Mesendoderm (in vitro differentiated cells): ENCODE measurements around the gene PLA2G2F.

Experiments used
- DNase-seq: peaks from one replicate; pipeline ENCODE4 v3.0.0; 2013
- H2AK5ac ChIP-seq: 2 replicates; pipeline ENCODE4 v1.6.1; 2013; ENCODE audit warnings: low read length, inconsistent platforms
- H2BK120ac ChIP-seq: 2 replicates; pipeline ENCODE4 v1.6.1; 2013; ENCODE audit warnings: low read depth, mild to moderate bottlenecking, low read length, moderate library complexity, mixed read lengths
- H2BK15ac ChIP-seq: replicated peaks from 2 replicates; pipeline ENCODE4 v1.6.1; 2013; ENCODE audit warnings: low read depth, mild to moderate bottlenecking, moderate library complexity
- H2BK5ac ChIP-seq: 2 replicates; pipeline ENCODE4 v1.6.1; 2013; ENCODE audit warnings: low read length, inconsistent platforms
- H3K18ac ChIP-seq: 2 replicates; pipeline ENCODE4 v1.6.1; 2013; ENCODE audit warnings: mild to moderate bottlenecking, low read length, mixed read lengths
- H3K23ac ChIP-seq: one replicate; pipeline ENCODE4 v1.6.1; 2013; ENCODE audit warnings: low read length
- H3K27ac ChIP-seq: 2 replicates; pipeline ENCODE4 v1.5.1; 2013; ENCODE audit warnings: low read depth, mild to moderate bottlenecking, inconsistent platforms, low read length, moderate library complexity
- H3K27me3 ChIP-seq: 2 replicates; pipeline ENCODE4 v1.6.1; 2013; ENCODE audit warnings: low read length, control low read depth, mild to moderate bottlenecking, inconsistent platforms; ENCODE audit not compliant: insufficient read depth, poor library complexity
- H3K36me3 ChIP-seq: 2 replicates; pipeline ENCODE4 v1.6.1; 2013; ENCODE audit warnings: low read length, inconsistent platforms; ENCODE audit not compliant: control insufficient read depth, insufficient read depth
- H3K4ac ChIP-seq: one replicate; pipeline ENCODE4 v1.6.1; 2013; ENCODE audit warnings: low read depth, mild to moderate bottlenecking, low read length, moderate library complexity
- H3K4me1 ChIP-seq: 2 replicates; pipeline ENCODE4 v1.6.1; 2013; ENCODE audit warnings: low read depth, low read length, inconsistent platforms; ENCODE audit not compliant: control insufficient read depth
- H3K4me2 ChIP-seq: 2 replicates; pipeline ENCODE4 v1.6.1; 2013; ENCODE audit warnings: low read length
- H3K4me3 ChIP-seq: 2 replicates; pipeline ENCODE4 v1.5.1; 2013; ENCODE audit warnings: mild to moderate bottlenecking, low read length
- H3K56ac ChIP-seq: one replicate; pipeline ENCODE4 v1.6.1; 2013; ENCODE audit warnings: low read length
- H3K79me1 ChIP-seq: 2 replicates; pipeline ENCODE4 v1.6.1; 2013; ENCODE audit warnings: low read length, inconsistent platforms
- H3K79me2 ChIP-seq: 2 replicates; pipeline ENCODE4 v1.6.1; 2013; ENCODE audit warnings: mild to moderate bottlenecking, low read length; ENCODE audit not compliant: control insufficient read depth, insufficient read depth
- H3K9ac ChIP-seq: 2 replicates; pipeline ENCODE4 v1.6.1; 2013; ENCODE audit warnings: low read length, inconsistent platforms
- H4K5ac ChIP-seq: one replicate; pipeline ENCODE4 v1.6.1; 2013; ENCODE audit warnings: low read length
- H4K8ac ChIP-seq: one replicate; pipeline ENCODE4 v1.6.1; 2013; ENCODE audit warnings: low read depth, mild to moderate bottlenecking, control low read depth, low read length, moderate library complexity
- WGBS: extraction: QIAGEN DNeasy Blood & Tissue Kit; methylation state at CpG from one replicate; pipeline ENCODE4 v1.1.7; 2013; ENCODE audit warnings: low lambda C conversion rate, missing lambda C conversion rate; ENCODE audit not compliant: insufficient coverage; ENCODE audit errors: extremely low coverage; 5-methylcytosine and 5-hydroxymethylcytosine counted together

The PLA2G2F gene

DNA sequence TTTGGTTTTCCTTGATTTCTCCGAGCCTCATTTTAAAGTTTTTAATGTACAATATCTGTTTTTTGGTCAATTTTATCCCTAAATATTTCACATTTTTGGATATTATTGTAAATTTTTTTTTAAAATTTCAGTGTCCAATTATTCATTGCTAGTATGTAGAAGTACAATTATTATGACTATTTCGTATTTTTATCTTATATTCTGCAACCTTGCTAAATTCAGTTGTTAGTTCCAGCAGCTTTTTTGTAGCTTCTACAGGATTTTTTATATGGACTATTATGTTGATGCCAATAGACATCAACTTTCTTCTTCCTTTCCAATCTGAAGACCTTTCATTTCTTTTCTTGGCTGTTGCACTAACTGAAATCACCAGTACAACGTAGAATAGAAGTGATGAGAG lies 4.1 kb upstream of the PLA2G2F start:
- Histone ChIP-seq H3K79me2 (no peaks in the 10 kb centered on the region), H3K4me1 (no peaks in the 10 kb centered on the region), H2BK120ac (no peak overlapping the region), H4K8ac (no peak overlapping the region), H2BK5ac (no peak overlapping the region), H3K4me3 (no peak overlapping the region), H3K4ac (no peak overlapping the region), H3K18ac (no peak overlapping the region), H3K4me2 (no peak overlapping the region), H3K79me1 (no peaks in the 10 kb centered on the region), H3K27ac (no peak overlapping the region), H2BK15ac (no peak overlapping the region), H3K36me3 (no peaks in the 10 kb centered on the region), H3K9ac (no peak overlapping the region), H4K5ac (no peak overlapping the region), H3K23ac (no peak overlapping the region), H2AK5ac (no peak overlapping the region), H3K56ac (no peak overlapping the region), H3K27me3 (no peaks in the 10 kb centered on the region)
- no peak for DNase-seq
- WGBS = no CpG with 5 or more reads among the region's 3 CpGs

DNA sequence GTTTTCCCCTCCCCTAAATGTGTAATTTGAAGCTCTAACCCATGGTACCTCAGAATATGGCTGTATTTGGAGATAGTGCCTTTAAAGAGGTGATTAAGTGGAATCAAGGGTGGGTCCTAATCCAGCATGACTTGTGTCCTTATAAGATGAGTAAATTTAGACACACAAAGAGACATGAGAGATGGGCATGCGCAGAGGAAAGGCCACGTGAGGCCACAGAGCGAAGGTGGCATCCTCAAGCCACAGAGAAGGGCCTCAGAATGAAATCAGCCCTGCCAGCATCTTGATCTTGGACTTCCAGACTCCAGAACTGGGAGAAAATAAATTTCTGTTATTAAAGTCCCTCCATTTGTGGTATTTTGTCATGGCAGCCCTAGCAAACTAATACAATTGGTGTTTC lies 2.9 kb upstream of the PLA2G2F start:
- H3K56ac ChIP-seq = no peak overlapping the region
- no peaks in the 10 kb centered on the region for H3K27me3 ChIP-seq
- no peak overlapping the region for H4K5ac ChIP-seq
- H3K27ac ChIP-seq = no peak overlapping the region
- H3K23ac ChIP-seq = no peak overlapping the region
- H3K4me3 ChIP-seq = no peak overlapping the region
- H3K9ac ChIP-seq = no peak overlapping the region
- H2BK120ac ChIP-seq = no peak overlapping the region
- no peak overlapping the region for H3K4me2 ChIP-seq
- WGBS = no CpG with 5 or more reads among the region's 3 CpGs
- H3K18ac ChIP-seq = no peak overlapping the region
- H3K36me3 ChIP-seq = no peaks in the 10 kb centered on the region
- no peaks in the 10 kb centered on the region for H3K79me2 ChIP-seq
- no peak overlapping the region for H2AK5ac ChIP-seq
- no peaks in the 10 kb centered on the region for H3K4me1 ChIP-seq
- no peak overlapping the region for H3K4ac ChIP-seq
- H3K79me1 ChIP-seq = no peaks in the 10 kb centered on the region
- H4K8ac ChIP-seq = no peak overlapping the region
- H2BK5ac ChIP-seq = no peak overlapping the region
- no peak for DNase-seq
- H2BK15ac ChIP-seq = no peak overlapping the region

DNA sequence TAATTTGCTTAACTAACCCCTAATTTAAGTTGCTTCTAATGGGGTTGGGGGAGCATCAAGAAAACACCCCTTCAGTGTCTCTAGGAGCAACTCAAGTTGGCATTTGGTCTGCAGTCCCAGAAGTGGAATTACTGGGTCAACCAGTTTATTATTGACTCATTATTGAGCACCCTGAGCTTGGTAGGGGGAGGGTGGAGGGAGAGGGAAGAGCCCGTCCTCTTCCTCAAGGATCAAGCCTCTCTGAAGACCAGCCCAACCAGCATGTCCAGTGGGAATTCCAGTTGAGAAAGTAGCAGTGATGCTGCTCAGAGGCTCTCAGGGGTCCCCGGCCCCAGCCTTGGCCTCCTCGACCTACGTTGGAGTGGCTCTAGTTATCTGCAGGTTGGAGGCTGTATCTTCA lies 2.1 kb upstream of the PLA2G2F start:
- no peak overlapping the region for H3K4me2 ChIP-seq
- no peaks in the 10 kb centered on the region for H3K79me1 ChIP-seq
- H3K4me3 ChIP-seq = no peak overlapping the region
- no peak overlapping the region for H2BK5ac ChIP-seq
- H3K79me2 ChIP-seq = no peaks in the 10 kb centered on the region
- no peak overlapping the region for H3K27ac ChIP-seq
- no peak overlapping the region for H3K9ac ChIP-seq
- no peaks in the 10 kb centered on the region for H3K4me1 ChIP-seq
- no peak overlapping the region for H3K4ac ChIP-seq
- H3K56ac ChIP-seq = no peak overlapping the region
- H2BK15ac ChIP-seq = no peak overlapping the region
- no peak overlapping the region for H4K8ac ChIP-seq
- H4K5ac ChIP-seq = no peak overlapping the region
- no peak overlapping the region for H2BK120ac ChIP-seq
- WGBS = no CpG with 5 or more reads among the region's 4 CpGs
- H3K23ac ChIP-seq = no peak overlapping the region
- no peak overlapping the region for H3K18ac ChIP-seq
- DNase-seq = no peak
- H3K36me3 ChIP-seq = no peaks in the 10 kb centered on the region
- no peak overlapping the region for H2AK5ac ChIP-seq
- H3K27me3 ChIP-seq = no peaks in the 10 kb centered on the region

DNA sequence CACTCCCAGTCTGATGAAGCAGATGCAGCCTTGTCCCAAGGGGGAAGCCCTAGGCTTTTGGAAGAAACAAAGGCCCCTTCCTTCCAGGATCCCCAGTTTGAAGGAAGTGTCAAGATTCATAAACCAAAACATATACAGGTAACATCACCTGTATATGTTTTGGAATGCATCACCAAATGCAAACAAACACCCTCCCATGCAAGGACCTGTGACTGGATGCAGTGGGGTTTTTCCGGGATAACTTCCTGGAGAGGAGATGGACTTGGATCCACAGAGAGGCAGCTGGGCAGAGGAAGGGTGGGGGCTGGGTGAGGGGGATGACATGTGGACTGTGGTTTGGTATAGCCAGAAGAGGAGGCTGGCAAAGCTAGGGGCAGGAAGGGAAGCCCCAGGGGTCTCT lies 1.5 kb upstream of the PLA2G2F start:
- DNase-seq = no peak
- H3K4me1 ChIP-seq = no peaks in the 10 kb centered on the region
- WGBS = no CpG with 5 or more reads among the region's 1 CpG
- H2BK15ac ChIP-seq = no peak overlapping the region
- no peak overlapping the region for H3K4ac ChIP-seq
- no peaks in the 10 kb centered on the region for H3K27me3 ChIP-seq
- H3K4me3 ChIP-seq = no peak overlapping the region
- H3K18ac ChIP-seq = no peak overlapping the region
- no peak overlapping the region for H2BK5ac ChIP-seq
- H3K9ac ChIP-seq = no peak overlapping the region
- H2BK120ac ChIP-seq = no peak overlapping the region
- no peak overlapping the region for H3K23ac ChIP-seq
- no peak overlapping the region for H2AK5ac ChIP-seq
- H3K79me2 ChIP-seq = no peaks in the 10 kb centered on the region
- H3K4me2 ChIP-seq = no peak overlapping the region
- no peaks in the 10 kb centered on the region for H3K36me3 ChIP-seq
- H4K5ac ChIP-seq = no peak overlapping the region
- H3K79me1 ChIP-seq = no peaks in the 10 kb centered on the region
- H3K27ac ChIP-seq = no peak overlapping the region
- no peak overlapping the region for H4K8ac ChIP-seq
- no peak overlapping the region for H3K56ac ChIP-seq

DNA sequence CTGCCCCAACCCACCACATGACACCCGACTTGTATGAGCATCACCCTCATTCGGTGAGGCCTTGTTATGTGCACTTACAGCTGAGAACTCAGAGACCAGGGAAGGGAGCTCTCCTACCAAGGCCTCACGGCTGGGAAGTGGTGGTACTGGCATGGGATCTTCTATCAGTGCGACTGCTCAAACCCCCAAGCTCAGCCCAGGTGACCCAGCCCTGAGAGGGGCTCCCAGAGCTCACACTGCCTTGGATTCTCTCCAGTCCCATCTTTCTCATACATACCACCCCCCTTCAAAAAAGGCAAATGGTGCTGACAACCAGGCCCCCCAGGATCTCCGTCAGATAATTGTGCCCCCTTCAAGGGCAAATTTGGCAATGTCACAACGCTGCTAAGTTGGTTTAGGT lies 777 bp upstream of the PLA2G2F start:
- no peak overlapping the region for H3K9ac ChIP-seq
- no peaks in the 10 kb centered on the region for H3K79me2 ChIP-seq
- no peak overlapping the region for H3K23ac ChIP-seq
- H4K8ac ChIP-seq = no peak overlapping the region
- no peaks in the 10 kb centered on the region for H3K27me3 ChIP-seq
- H4K5ac ChIP-seq = no peak overlapping the region
- no peaks in the 10 kb centered on the region for H3K36me3 ChIP-seq
- no peak overlapping the region for H3K4me3 ChIP-seq
- no peaks in the 10 kb centered on the region for H3K4me1 ChIP-seq
- H2AK5ac ChIP-seq = no peak overlapping the region
- no peak for DNase-seq
- no peak overlapping the region for H2BK120ac ChIP-seq
- H3K4me2 ChIP-seq = no peak overlapping the region
- no peak overlapping the region for H3K27ac ChIP-seq
- no peak overlapping the region for H2BK15ac ChIP-seq
- no peaks in the 10 kb centered on the region for H3K79me1 ChIP-seq
- no peak overlapping the region for H3K4ac ChIP-seq
- H2BK5ac ChIP-seq = no peak overlapping the region
- no peak overlapping the region for H3K18ac ChIP-seq
- WGBS = no CpG with 5 or more reads among the region's 6 CpGs
- no peak overlapping the region for H3K56ac ChIP-seq

DNA sequence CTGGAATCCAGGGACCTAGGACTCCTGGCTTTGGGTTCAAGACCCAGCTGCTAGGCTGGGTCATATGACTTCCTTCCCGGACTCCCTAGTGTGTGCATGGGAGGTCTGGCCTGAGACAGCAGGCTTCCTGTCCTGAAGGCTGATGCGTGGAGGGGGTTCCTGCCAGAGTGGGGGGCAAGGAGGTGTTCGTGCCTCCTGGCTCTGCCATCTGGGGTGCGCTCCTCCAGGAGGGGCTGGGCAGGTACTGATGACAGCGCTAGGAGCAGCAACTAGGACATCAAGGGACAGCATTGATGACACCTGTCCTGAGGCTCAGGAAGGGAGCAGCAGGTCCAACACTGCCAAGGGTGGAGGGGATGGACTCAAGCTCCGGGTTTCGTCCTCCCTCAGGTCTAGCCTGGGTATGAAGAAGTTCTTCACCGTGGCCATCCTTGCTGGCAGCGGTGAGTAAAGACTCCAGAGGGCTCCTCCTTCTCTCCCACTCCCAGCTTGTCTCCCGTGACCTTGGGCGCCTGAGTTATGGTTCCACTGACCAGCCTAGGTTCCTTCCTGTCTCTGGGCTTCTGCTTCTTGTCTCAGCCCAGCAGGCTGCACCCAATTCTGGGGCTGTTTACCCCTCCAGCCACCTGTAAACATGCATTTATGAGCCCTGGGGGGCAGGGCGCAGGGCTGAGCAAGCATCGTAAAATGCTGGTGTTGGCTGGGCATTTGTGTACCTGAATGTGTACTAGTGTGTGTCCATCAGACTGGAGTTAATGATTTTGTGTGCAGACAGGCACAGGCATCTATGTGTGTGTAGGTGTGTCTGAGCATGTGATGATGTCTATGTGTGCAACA lies 871 bp downstream of the PLA2G2F start:
- H3K4me2 ChIP-seq = no peak overlapping the region
- no peak overlapping the region for H3K56ac ChIP-seq
- H3K36me3 ChIP-seq = no peaks in the 10 kb centered on the region
- no peak for DNase-seq
- no peak overlapping the region for H3K18ac ChIP-seq
- no peak overlapping the region for H2BK120ac ChIP-seq
- no peak overlapping the region for H2BK5ac ChIP-seq
- H3K9ac ChIP-seq = no peak overlapping the region
- H3K79me2 ChIP-seq = no peaks in the 10 kb centered on the region
- H3K79me1 ChIP-seq = no peaks in the 10 kb centered on the region
- no peak overlapping the region for H3K4ac ChIP-seq
- no peak overlapping the region for H2AK5ac ChIP-seq
- no peak overlapping the region for H3K27ac ChIP-seq
- no peak overlapping the region for H3K23ac ChIP-seq
- no peak overlapping the region for H2BK15ac ChIP-seq
- H4K5ac ChIP-seq = no peak overlapping the region
- H3K4me1 ChIP-seq = no peaks in the 10 kb centered on the region
- H4K8ac ChIP-seq = no peak overlapping the region
- WGBS = no CpG with 5 or more reads among the region's 13 CpGs
- H3K27me3 ChIP-seq = no peaks in the 10 kb centered on the region
- no peak overlapping the region for H3K4me3 ChIP-seq
